Adrenal gland (tissue), 5 donors: ENCODE measurements around the gene RAF1.
"Not testable (repeated sequence)": the region's sequence is repeated elsewhere in the genome, so short reads cannot be mapped to it uniquely, and the experiment has no call there.

Experiments
- CTCF ChIP-seq, 6 experiments: fragments of 450-650 bp in 4 of 6; fragments of 200-600 bp in 2 of 6; sonication (generic) in 1 of 6; IDR thresholded peaks; 1 replicate in 5 of 6; 2 replicates in 1 of 6; pipeline versions ENCODE4 v1.5.1 to v1.8.0; 2016 to 2021; ENCODE audit warnings: antibody characterized with exemption in 6 of 6, mild to moderate bottlenecking in 2 of 6, moderate library complexity in 1 of 6
- POLR2A ChIP-seq, 2 donors: fragments of 450-650 bp; IDR thresholded peaks; one replicate each; pipeline ENCODE4 v1.6.1; 2017; ENCODE audit warnings: antibody characterized with exemption in 2 of 2, mild to moderate bottlenecking in 2 of 2, moderate library complexity in 1 of 2
- donor health status: DM: no; HTN: no; CAD: no.

- not testable (repeated sequence) for TF ChIP-seq CTCF, POLR2A (IDR thresholded peaks at IDR 0.05)
Measured at GRCh38 chr3:12673956-12674736, 10.2 kb upstream of the RAF1 start.
